ENCODE results near the gene CMSS1. TPM values are rescaled to one million over a fixed set of nuclear protein-coding genes. Genes with fewer than 3 reads are reported as not detected.

Gene CMSS1
- total RNA-seq, 1 experiment from 2014 or later: 70.6 TPM

DNA sequence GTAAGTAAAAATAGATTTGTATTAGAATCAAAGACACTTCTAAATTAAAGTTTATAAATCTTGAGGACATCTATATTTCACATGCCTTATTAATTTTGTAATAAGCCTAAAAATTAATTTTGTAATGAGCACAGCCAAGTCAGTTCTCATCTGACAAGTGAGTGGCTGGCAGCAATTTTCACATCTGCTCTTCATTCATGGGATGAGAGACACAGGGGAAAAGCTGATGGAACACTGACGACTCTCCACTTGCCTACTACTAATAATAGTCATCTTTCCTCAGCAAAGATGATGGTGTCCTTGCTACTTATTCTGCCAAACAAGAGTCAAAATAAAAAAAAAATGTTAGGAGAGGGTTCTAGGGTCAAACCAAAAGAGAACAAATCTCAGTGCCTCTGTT is 14.4 kb upstream of the CMSS1 start:
- Mint-ChIP-seq H3K27ac (no peak overlapping the region), H3K36me3 (peaks cover 41% of the 10 kb centered on the region), H3K4me3 (no peak overlapping the region), H3K9me3 (peaks cover 70% of the 10 kb centered on the region), H3K4me1 (no peaks in the 10 kb centered on the region), H3K27me3 (ENCODE audit: low read depth) (no peaks in the 10 kb centered on the region; the same call in 1 of the 2 replicates)
- ChIA-PET POLR2A (interaction anchor here (0.6 kb wide), 1 partner anchor 28 kb away, joined by 5 read pairs; no protein-coding TSS in a partner anchor), CTCF (interaction anchor here (0.5 kb wide), 1 partner anchor 12 kb away, joined by 3 read pairs; no protein-coding TSS in a partner anchor)
- ATAC-seq (no peak), DNase-seq (ENCODE audit: low spot score) (no peak)
- TF ChIP-seq ATF1 (CRISPR knock-in tag; IDR thresholded peaks at IDR 0.05) (no peak), CREB1 (CRISPR knock-in tag; IDR thresholded peaks at IDR 0.05) (no peak), CREM (CRISPR knock-in tag; IDR thresholded peaks at IDR 0.05) (no peak), TEAD4 (CRISPR knock-in tag; IDR thresholded peaks at IDR 0.05) (no peak), ZNF263 (CRISPR knock-in tag; IDR thresholded peaks at IDR 0.05; ENCODE audit: low read depth) (no peak), NFE2L1 (CRISPR knock-in tag; IDR thresholded peaks at IDR 0.05) (no peak), PRRX2 (CRISPR knock-in tag; IDR thresholded peaks at IDR 0.05) (no peak), EMX1 (CRISPR knock-in tag; IDR thresholded peaks at IDR 0.05) (no peak), ZNF671 (CRISPR knock-in tag; IDR thresholded peaks at IDR 0.05) (no peak), CBFB (CRISPR knock-in tag; IDR thresholded peaks at IDR 0.05; ENCODE audit: low read depth) (no peak), HMGA2 (CRISPR knock-in tag; IDR thresholded peaks at IDR 0.05) (no peak)
- TF ChIP-seq, protein P1, sequence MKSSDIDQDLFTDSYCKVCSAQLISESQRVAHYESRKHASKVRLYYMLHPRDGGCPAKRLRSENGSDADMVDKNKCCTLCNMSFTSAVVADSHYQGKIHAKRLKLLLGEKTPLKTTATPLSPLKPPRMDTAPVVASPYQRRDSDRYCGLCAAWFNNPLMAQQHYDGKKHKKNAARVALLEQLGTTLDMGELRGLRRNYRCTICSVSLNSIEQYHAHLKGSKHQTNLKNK (CRISPR knock-in tag; IDR thresholded peaks at IDR 0.05): no peak
- TF ChIP-seq, protein P2, sequence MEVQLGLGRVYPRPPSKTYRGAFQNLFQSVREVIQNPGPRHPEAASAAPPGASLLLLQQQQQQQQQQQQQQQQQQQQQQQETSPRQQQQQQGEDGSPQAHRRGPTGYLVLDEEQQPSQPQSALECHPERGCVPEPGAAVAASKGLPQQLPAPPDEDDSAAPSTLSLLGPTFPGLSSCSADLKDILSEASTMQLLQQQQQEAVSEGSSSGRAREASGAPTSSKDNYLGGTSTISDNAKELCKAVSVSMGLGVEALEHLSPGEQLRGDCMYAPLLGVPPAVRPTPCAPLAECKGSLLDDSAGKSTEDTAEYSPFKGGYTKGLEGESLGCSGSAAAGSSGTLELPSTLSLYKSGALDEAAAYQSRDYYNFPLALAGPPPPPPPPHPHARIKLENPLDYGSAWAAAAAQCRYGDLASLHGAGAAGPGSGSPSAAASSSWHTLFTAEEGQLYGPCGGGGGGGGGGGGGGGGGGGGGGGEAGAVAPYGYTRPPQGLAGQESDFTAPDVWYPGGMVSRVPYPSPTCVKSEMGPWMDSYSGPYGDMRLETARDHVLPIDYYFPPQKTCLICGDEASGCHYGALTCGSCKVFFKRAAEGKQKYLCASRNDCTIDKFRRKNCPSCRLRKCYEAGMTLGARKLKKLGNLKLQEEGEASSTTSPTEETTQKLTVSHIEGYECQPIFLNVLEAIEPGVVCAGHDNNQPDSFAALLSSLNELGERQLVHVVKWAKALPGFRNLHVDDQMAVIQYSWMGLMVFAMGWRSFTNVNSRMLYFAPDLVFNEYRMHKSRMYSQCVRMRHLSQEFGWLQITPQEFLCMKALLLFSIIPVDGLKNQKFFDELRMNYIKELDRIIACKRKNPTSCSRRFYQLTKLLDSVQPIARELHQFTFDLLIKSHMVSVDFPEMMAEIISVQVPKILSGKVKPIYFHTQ (CRISPR knock-in tag; IDR thresholded peaks at IDR 0.05): no peak
- TF ChIP-seq, protein P3, sequence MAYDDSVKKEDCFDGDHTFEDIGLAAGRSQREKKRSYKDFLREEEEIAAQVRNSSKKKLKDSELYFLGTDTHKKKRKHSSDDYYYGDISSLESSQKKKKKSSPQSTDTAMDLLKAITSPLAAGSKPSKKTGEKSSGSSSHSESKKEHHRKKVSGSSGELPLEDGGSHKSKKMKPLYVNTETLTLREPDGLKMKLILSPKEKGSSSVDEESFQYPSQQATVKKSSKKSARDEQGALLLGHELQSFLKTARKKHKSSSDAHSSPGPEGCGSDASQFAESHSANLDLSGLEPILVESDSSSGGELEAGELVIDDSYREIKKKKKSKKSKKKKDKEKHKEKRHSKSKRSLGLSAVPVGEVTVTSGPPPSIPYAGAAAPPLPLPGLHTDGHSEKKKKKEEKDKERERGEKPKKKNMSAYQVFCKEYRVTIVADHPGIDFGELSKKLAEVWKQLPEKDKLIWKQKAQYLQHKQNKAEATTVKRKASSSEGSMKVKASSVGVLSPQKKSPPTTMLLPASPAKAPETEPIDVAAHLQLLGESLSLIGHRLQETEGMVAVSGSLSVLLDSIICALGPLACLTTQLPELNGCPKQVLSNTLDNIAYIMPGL (CRISPR knock-in tag; IDR thresholded peaks at IDR 0.05): no peak
- TF ChIP-seq, protein P4, sequence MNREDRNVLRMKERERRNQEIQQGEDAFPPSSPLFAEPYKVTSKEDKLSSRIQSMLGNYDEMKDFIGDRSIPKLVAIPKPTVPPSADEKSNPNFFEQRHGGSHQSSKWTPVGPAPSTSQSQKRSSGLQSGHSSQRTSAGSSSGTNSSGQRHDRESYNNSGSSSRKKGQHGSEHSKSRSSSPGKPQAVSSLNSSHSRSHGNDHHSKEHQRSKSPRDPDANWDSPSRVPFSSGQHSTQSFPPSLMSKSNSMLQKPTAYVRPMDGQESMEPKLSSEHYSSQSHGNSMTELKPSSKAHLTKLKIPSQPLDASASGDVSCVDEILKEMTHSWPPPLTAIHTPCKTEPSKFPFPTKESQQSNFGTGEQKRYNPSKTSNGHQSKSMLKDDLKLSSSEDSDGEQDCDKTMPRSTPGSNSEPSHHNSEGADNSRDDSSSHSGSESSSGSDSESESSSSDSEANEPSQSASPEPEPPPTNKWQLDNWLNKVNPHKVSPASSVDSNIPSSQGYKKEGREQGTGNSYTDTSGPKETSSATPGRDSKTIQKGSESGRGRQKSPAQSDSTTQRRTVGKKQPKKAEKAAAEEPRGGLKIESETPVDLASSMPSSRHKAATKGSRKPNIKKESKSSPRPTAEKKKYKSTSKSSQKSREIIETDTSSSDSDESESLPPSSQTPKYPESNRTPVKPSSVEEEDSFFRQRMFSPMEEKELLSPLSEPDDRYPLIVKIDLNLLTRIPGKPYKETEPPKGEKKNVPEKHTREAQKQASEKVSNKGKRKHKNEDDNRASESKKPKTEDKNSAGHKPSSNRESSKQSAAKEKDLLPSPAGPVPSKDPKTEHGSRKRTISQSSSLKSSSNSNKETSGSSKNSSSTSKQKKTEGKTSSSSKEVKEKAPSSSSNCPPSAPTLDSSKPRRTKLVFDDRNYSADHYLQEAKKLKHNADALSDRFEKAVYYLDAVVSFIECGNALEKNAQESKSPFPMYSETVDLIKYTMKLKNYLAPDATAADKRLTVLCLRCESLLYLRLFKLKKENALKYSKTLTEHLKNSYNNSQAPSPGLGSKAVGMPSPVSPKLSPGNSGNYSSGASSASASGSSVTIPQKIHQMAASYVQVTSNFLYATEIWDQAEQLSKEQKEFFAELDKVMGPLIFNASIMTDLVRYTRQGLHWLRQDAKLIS (CRISPR knock-in tag; IDR thresholded peaks at IDR 0.05; ENCODE audit: borderline replicate concordance): no peak

DNA sequence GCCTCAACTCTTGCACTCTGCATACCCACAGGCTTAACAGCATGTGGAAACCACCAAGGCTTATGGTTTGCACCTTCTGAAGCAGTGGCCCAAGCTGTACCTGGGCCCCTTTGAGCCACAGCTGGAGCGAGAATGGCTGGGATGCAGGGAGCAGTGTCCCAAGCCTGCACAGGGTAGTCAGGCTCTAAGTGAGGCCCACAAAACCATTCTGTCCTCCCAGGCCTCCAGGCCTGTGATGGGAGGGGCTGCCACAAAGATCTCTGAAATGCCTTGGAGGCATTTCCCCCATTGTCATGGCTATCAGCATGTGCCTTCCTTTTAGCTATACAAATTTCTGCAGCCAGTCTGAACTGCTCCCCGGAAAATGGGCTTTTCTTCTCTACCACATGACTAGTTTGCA is 12.5 kb upstream of the CMSS1 start:
- ChIA-PET CTCF (no interaction called here), POLR2A (no interaction called here)
- peaks cover 41% of the 10 kb centered on the region for H3K36me3 Mint-ChIP-seq
- no peak overlapping the region for H3K27ac Mint-ChIP-seq
- no peak for TF ChIP-seq NR2C2 (CRISPR knock-in tag; IDR thresholded peaks at IDR 0.05)
- ATAC-seq: no peak
- H3K4me3 Mint-ChIP-seq: no peak overlapping the region
- H3K9me3 Mint-ChIP-seq: peaks cover 61% of the 10 kb centered on the region
- H3K4me1 Mint-ChIP-seq: no peaks in the 10 kb centered on the region
- DNase-seq (ENCODE audit: low spot score): no peak
- no peaks in the 10 kb centered on the region; the same call in 1 of the 2 replicates for H3K27me3 Mint-ChIP-seq (ENCODE audit: low read depth)
